ENCODE data around the gene SPACA4. TPM values are rescaled to one million over a fixed set of nuclear protein-coding genes. Genes with fewer than 3 reads are reported as not detected.
A peak's percentile ranks its signal among the peaks of the same experiment; 100 is the strongest.

Gene SPACA4
- total and polyA plus RNA-seq, 9 of the 15 experiments (the other 6 are each of a cell fraction or from before 2014, with no cell fraction given) = not detected

DNA sequence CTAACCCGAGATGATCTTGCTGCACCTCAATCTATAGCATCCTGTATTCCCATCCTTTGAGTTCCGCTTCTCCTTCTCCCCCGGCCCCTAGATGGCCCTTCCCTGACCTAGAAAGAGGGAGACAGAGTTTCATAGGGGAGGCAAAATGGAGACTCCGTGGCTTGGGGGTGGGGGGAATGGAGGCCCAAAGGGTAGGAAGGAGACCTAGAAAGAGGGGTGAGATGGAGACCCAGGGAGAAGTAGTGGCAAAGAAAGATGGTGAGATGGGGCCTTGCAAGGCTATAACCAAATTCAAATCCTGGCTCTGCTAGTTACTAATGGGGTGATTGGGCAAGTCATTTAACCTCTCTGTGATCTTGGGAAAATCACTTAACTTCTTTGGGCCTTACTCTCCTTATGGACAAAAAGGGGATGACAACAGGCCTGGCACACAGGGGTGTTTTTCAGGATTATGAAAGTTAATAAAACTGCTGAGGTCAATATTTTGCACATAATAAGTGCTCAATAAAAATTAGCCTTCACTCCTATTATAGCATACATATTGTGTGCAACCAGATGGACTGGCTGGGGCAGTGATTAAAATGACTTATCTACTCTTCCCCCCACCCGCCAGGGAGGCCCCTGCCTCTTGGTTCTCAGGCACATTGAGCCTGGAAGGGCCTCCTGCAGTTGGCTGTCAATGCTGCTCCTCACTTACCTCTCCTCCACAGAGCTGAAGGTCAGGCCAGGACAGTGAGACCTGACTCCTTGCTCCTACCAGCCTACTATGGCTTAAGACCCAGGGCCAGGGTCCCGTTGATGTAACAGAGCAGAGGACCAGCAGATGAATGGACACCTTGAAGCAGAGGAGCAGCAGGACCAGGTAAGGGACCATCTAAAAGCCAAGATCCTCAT, 13.4 kb downstream of the SPACA4 start (continued):
- no peak for TF ChIP-seq ZNF277 (CRISPR knock-in tag; IDR thresholded peaks at IDR 0.05; ENCODE audit: borderline replicate concordance)
- TF ChIP-seq ZNF655 (CRISPR knock-in tag; IDR thresholded peaks at IDR 0.05) = no peak
- no peak for TF ChIP-seq SMAD2 (IDR thresholded peaks at IDR 0.05; ENCODE audit: low read depth, low read length)
- no peak for TF ChIP-seq SIN3A (IDR thresholded peaks at IDR 0.05; ENCODE audit: borderline replicate concordance in 2 of 2, control insufficient read depth in 1 of 2, low read depth in 2 of 2, low read length in 2 of 2)
- TF ChIP-seq NRF1 (conservative IDR thresholded peaks at IDR 0.05 in 1 of 2, IDR thresholded peaks at IDR 0.05 in 1 of 2) = no peak
- TF ChIP-seq, protein P1, sequence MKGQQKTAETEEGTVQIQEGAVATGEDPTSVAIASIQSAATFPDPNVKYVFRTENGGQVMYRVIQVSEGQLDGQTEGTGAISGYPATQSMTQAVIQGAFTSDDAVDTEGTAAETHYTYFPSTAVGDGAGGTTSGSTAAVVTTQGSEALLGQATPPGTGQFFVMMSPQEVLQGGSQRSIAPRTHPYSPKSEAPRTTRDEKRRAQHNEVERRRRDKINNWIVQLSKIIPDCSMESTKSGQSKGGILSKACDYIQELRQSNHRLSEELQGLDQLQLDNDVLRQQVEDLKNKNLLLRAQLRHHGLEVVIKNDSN (CRISPR knock-in tag; IDR thresholded peaks at IDR 0.05) = no peak
- TF ChIP-seq TRIM24 (IDR thresholded peaks at IDR 0.05) = peak in 1 of 2 experiments; percentile 42; a peak in 1 of 4 replicates
- TF ChIP-seq IRF2 (CRISPR knock-in tag; IDR thresholded peaks at IDR 0.05) = no peak
- TF ChIP-seq ZNF174 (CRISPR knock-in tag; IDR thresholded peaks at IDR 0.05) = no peak
- no peak for TF ChIP-seq SMARCC2 (IDR thresholded peaks at IDR 0.05; ENCODE audit: low read depth)
- peak in 1 of 2 experiments; percentile 56; a peak in 1 of 4 replicates for TF ChIP-seq NONO (IDR thresholded peaks at IDR 0.05; ENCODE audit: low read depth in 2 of 2, low read length in 1 of 2)
- peak; percentile 13; the same call in 1 of the 2 replicates for TF ChIP-seq E2F3 (CRISPR knock-in tag; IDR thresholded peaks at IDR 0.05)
- no peak for TF ChIP-seq NFXL1 (CRISPR knock-in tag; IDR thresholded peaks at IDR 0.05)
- no peak for TF ChIP-seq LCOR (CRISPR knock-in tag; IDR thresholded peaks at IDR 0.05)
- TF ChIP-seq FOXJ3 (CRISPR knock-in tag; IDR thresholded peaks at IDR 0.05) = no peak
- TF ChIP-seq DACH1 (IDR thresholded peaks at IDR 0.05; ENCODE audit: partially characterized antibody) = peak; percentile 5
- no peak for TF ChIP-seq FOXJ2 (tag; IDR thresholded peaks at IDR 0.05)
- TF ChIP-seq BRF2 (IDR thresholded peaks at IDR 0.05; ENCODE audit: borderline replicate concordance, insufficient read depth, insufficient read length) = no peak
- no peak for TF ChIP-seq SETDB1 (IDR thresholded peaks at IDR 0.05; ENCODE audit: low read length)
- no peak; a peak in 1 of 4 replicates for TF ChIP-seq RCOR1 (IDR thresholded peaks at IDR 0.05; ENCODE audit: borderline replicate concordance in 1 of 2, low read depth in 2 of 2, low read length in 2 of 2)
- TF ChIP-seq MLX (CRISPR knock-in tag; conservative IDR thresholded peaks at IDR 0.05) = no peak
